GM20431 (cell line): ENCODE results near the gene RRBP1.
"Not testable (repeated sequence)": the region's sequence is repeated elsewhere in the genome, so short reads cannot be mapped to it uniquely, and the experiment has no call there.

Experiments
- in situ Hi-C: fragments of 300-500 bp; cut with MseI, MboI; formaldehyde crosslinking; loops from one replicate; pipeline ENCODE4 v1.15.0; 2020; ENCODE audit warnings: low sequenced_read_pairs; ENCODE audit not compliant: unreplicated experiment

RRBP1 gene

DNA sequence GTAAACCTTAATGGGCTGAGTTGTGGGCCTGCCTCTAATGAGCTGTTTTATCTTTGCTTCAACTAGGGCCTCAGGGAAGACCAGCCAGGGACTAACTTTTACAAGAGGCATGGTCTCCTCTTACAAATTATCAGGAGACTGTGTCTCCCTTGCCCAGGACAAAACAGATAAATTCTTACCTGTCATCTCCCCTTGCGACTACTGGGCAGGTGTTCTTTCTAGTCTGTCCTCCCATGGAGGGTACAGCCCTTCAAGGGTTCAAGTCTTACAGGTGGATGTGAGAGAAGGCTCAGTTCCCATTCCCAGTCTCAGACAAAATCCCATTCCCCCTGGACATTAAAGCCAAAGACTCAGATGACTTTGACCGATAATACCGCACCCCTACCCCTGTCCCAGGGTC lies 13.6 kb downstream of the RRBP1 start:
- in situ Hi-C loops = no loop called here

DNA sequence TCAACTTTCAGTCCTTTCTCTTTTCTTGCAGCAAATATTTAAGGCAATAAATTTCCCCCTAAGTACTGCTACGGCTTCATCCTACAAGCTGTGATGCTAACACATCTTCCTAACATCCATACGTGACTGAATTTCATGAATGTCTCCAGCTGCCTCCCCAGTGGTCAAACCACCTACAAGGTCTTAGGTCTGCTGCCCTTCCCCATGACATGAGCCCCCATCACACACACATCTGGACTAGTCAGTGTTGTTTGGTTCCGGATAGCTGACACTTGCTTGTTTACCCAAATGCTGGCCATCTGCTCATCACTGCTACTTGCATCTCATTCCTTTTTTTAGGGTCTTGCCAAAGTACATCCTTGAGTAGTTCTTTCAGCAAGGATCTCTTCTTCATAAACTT lies 14.6 kb downstream of the RRBP1 start:
- in situ Hi-C loops = no loop called here

- in situ Hi-C loops = no loop called here
Measured at GRCh38 chr20:17666481-17666880, 15.6 kb downstream of the RRBP1 start.

GRCh38 chr20:17665756-17666155 lies 16.3 kb downstream of the RRBP1 start:
- in situ Hi-C loops = no loop called here

GRCh38 chr20:17664025-17664633 lies 17.9 kb downstream of the RRBP1 start:
- in situ Hi-C loops = no loop called here

- in situ Hi-C loops = no loop called here
Measured at GRCh38 chr20:17663486-17663885, 18.6 kb downstream of the RRBP1 start.

DNA sequence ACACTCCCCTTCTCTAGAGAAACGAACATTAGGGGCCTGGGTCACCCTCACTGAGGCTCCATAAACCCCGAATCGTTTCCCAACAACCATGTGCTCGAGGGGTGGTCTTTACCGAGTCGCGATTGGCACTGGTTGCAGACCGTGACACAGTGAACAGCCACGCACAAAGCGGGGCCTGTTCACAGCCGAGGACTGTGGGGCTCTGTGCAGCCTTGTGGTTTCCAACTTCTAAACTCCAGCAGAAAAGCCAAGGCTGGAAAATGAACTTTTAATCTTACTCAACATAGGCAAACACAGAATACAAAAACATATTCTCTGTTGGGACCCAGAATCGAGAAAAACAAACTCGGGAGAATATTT lies 19.0 kb downstream of the RRBP1 start:
- in situ Hi-C loops = no loop called here

DNA sequence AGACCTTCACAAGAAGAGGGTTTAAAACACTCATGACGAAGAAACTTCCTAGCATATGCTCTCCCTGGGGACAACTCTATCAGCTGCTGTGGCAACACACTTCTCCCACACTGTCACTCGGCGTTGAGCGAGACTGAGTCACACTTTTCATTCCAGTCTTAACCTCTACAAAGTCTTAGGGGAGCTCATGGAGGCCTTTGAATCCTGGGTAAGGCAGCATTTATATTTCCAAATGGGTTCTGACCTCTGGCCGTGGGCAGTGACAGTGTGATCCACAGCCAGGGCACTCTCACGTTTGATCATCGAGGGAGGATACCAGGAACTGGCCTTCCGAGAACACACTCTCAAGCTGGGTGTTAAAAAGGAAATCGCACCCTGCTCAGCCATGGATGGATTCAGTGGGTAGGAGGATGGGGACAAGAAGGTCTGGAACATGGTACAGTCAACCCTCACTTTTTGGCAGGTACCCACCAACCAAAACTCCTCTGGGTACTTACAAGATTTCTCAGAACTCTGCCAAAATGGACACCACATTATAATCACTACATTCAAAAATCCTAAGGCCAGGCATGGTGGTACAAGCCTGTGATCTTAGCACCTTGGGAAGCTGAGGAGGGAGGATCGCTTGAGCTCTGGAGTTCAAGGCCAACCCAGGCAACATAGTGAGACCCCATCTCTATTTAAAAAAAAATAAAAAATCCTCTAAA lies 19.6 kb downstream of the RRBP1 start:
- in situ Hi-C loops = no loop called here

- in situ Hi-C loops = no loop called here
Measured at GRCh38 chr20:17661121-17661744, 20.8 kb downstream of the RRBP1 start.

DNA sequence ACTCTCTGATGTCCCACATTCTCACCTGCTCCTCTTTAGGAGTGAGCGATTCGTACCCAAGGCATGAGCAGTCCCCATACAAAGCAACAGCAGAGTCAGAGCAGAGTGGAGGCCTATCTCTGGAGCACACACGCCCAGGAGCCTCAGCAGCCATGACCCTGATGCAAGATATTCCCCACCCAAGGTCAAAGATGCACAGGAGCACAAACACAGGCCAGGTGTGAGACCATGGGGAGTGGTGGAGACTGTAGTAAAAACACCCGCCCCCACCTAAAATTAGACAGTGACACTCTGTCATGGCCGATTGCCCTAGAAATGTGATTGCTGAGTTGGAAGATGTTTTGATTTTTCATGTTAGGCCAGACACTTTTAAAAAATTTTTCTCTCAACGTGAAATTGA lies 21.4 kb downstream of the RRBP1 start:
- in situ Hi-C loops = no loop called here

DNA sequence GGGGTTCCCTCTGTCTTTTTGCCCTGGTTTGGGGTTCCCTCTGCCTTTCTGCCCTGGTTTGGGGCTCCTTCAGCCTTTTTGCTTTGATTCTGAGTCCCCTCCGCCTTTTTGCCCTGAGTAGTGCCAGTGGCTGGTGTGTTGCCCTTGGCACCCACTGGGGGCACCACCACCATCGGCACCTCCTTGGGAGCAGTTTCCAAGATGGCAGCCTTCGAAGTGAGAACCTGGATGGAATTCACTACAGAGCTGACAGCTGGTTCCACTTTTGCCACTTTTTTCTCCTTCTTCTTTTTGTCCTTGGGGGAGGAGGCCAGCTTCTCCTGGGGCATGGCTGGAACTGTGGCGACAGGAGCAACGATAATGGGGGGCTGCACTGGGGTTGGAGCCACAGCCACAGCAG lies 22.2 kb downstream of the RRBP1 start:
- in situ Hi-C loops = no loop called here

- in situ Hi-C loops = not testable (repeated sequence)
Measured at GRCh38 chr20:17659344-17659743, 22.7 kb downstream of the RRBP1 start.

- in situ Hi-C loops = no loop called here
Measured at GRCh38 chr20:17658648-17658993, 23.4 kb downstream of the RRBP1 start.

DNA sequence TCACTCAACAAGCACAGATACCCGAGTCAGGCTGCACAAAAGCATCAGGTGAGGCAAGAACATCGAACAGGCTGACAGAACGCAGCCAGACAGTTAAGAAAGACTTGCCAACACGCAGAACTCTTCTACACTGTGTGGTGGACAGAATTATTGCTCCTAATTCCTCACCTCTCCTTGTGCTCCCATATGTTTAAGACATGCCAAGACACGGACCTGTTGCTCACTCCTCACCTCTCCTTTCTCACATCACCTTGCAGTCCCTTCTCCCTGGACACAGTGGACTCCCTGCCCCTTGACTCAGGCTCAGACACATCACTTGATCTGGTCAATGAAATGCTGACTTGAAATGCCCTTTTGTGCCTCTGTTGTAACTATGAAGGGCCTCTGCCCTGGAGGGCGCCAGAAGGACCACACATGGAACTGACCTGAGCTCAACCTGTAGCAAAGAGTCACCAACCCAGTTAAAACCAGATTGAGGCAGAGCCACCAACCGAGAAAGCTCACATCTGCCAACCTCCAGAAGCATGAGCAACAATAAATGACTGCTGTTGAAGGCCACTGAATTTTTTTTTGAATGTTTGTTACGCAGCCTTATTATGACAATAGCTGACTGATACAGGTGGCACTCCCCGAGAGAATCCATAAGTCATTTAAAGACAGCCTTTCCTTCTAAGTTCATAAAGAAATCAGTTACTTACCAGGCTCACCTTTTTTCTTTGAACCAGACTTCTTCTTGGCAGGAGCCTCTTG lies 24.0 kb downstream of the RRBP1 start:
- in situ Hi-C loops = no loop called here

GRCh38 chr20:17657079-17657825 lies 24.8 kb downstream of the RRBP1 start:
- in situ Hi-C loops = no loop called here

- in situ Hi-C loops = no loop called here
Measured at GRCh38 chr20:17655865-17656479, 26.1 kb downstream of the RRBP1 start.

DNA sequence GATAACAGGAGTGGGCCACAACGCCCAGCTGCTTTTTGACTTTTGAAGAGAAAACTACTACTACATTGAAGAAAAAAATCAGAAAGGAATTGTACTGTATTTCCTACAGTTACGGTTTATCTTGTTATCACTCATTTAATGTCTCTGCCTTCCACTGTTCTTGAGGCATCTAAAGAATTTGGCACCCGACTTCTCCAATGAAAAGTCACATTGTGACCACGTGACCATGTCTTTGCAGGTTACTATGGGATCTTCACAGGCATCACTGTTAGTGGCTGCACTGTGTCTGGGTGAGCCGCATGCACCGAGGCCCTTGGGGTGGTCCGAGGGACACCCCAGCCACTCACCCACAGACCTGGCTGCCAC lies 26.8 kb downstream of the RRBP1 start:
- in situ Hi-C loops = no loop called here

GRCh38 chr20:17654649-17655285 lies 27.3 kb downstream of the RRBP1 start:
- in situ Hi-C loops = no loop called here

DNA sequence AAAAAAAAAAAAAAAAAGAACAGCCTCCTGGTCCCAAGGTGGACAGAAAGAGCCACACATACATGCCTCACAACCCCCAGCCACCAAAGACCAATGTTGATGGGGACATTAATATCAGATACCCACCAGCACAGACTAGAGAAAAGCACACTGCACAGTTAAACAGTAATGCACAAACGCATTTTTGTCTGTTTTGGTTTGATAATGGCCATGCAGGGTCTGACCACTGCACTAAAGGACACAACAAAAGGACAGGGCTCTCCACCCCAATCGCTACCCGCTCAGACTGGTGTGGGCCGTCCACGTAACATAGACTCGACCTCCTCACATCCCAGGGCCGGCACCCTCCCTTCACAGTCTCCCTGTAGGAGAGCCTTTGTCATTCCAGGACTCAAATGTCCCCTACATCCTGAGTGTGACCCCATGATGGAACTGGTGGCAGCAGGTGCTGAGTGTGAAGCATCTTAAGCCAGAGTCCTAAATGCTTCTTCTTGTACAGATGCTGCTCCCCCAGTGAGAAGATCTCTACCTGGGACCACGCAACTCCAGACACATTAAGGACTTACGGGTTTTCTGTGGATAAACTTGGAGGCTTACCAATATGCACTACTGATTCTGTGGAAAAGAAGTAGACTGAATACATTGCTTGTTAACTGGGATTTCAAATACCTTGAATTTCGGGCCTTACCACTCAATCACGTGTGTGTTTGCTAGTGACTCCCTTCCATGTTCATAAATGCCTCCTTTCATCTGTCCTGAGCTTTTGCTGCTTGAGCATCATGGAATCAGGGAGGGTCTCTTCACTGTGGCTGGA lies 28.0 kb downstream of the RRBP1 start:
- in situ Hi-C loops = no loop called here
